B cell (primary cell): Measurements from ENCODE around the gene CYP4F2. TPM values are rescaled to one million over a fixed set of nuclear protein-coding genes. Genes with fewer than 3 reads are reported as not detected.
"Not testable (repeated sequence)": the region's sequence is repeated elsewhere in the genome, so short reads cannot be mapped to it uniquely, and the experiment has no call there.

Experiments
- ATAC-seq: fragments of 200-7000 bp; cut with Tn5 transposase; one replicate; pipeline ENCODE4 v1.10.0; 2021; ENCODE audit warnings: low read depth, mild to moderate bottlenecking, moderate number of reproducible peaks, moderate library complexity
- CTCF ChIA-PET: fragments of 350-600 bp; sonication (Branson Sonifier 250); formaldehyde crosslinking; loops from one replicate; lab custom pipeline; 2021; ENCODE audit warnings: antibody characterized with exemption, inconsistent platforms; lab: Charles Lee
- POLR2A ChIA-PET: fragments of 350-600 bp; sonication (Branson Sonifier 250); formaldehyde crosslinking; loops from one replicate; lab custom pipeline; 2021; ENCODE audit warnings: antibody characterized with exemption; lab: Charles Lee
- DNase-seq: peaks from one replicate; pipeline ENCODE4 v3.0.0; 2013
- H2AFZ ChIP-seq: 2 replicates; pipeline ENCODE4 v1.6.1; 2012; ENCODE audit warnings: mild to moderate bottlenecking, low read depth, low read length; ENCODE audit not compliant: insufficient read depth, poor library complexity, severe bottlenecking
- H3K27ac ChIP-seq, 2 donors: 1 replicate in 1 of 2; 2 replicates in 1 of 2; pipeline ENCODE4 v1.5.1; 2012 to 2013; ENCODE audit warnings: low read length in 2 of 2, mild to moderate bottlenecking in 2 of 2, moderate library complexity in 1 of 2
- H3K27me3 ChIP-seq, 4 experiments: fragments of 200-600 bp in 1 of 4; sonication (generic) in 1 of 4; replicated peaks in 1 of 4; 1 replicate in 2 of 4; 2 replicates in 2 of 4; pipeline versions ENCODE4 v1.6.1 to v1.7.0; 2013 to 2016; ENCODE audit warnings: low read length in 3 of 4, mild to moderate bottlenecking in 2 of 4, mixed read lengths in 1 of 4, moderate library complexity in 1 of 4; ENCODE audit not compliant: insufficient read depth in 4 of 4, control insufficient read depth in 3 of 4; ENCODE audit errors: control extremely low read depth in 1 of 4
- H3K36me3 ChIP-seq, 2 experiments: replicated peaks in 1 of 2; 1 replicate in 1 of 2; 2 replicates in 1 of 2; pipeline versions ENCODE4 v1.6.1 to v1.7.1; 2013; ENCODE audit warnings: low read length in 1 of 2; ENCODE audit not compliant: insufficient read depth in 2 of 2, control insufficient read depth in 1 of 2; ENCODE audit errors: control extremely low read depth in 1 of 2, extremely low read depth in 1 of 2
- H3K4me1 ChIP-seq, 2 donors: fragments of 200-600 bp in 1 of 2; sonication (generic) in 1 of 2; 1 replicate in 1 of 2; 2 replicates in 1 of 2; pipeline versions ENCODE4 v1.5.1 to v1.6.1; 2013 to 2017; ENCODE audit warnings: low read length in 2 of 2; ENCODE audit not compliant: control insufficient read depth in 2 of 2, insufficient read depth in 2 of 2
- H3K4me2 ChIP-seq: replicated peaks from 2 replicates; pipeline ENCODE3; 2012; ENCODE audit warnings: mild to moderate bottlenecking, low read depth, low read length; ENCODE audit not compliant: poor library complexity, severe bottlenecking
- H3K4me3 ChIP-seq, 5 experiments: fragments of 200-600 bp in 1 of 5; sonication (generic) in 1 of 5; 1 replicate in 3 of 5; 2 replicates in 2 of 5; pipeline versions ENCODE4 v1.5.1 to v1.7.0; 2011 to 2016; ENCODE audit warnings: low read length in 4 of 5, mild to moderate bottlenecking in 4 of 5, low read depth in 2 of 5, control low read depth in 1 of 5, moderate library complexity in 1 of 5; ENCODE audit not compliant: insufficient read depth in 1 of 5; ENCODE audit errors: control extremely low read depth in 1 of 5, extremely low read depth in 1 of 5
- H3K79me2 ChIP-seq: fragments of 200-600 bp; sonication (generic); one replicate; pipeline ENCODE4 v1.6.0; 2016; ENCODE audit warnings: low read length; ENCODE audit not compliant: control insufficient read depth, insufficient read depth
- H3K9ac ChIP-seq: fragments of 200-600 bp; sonication (generic); 2 replicates; pipeline ENCODE4 v1.6.1; 2017; ENCODE audit warnings: mild to moderate bottlenecking, low read length, moderate library complexity
- H3K9me3 ChIP-seq, 3 donors: one replicate each; pipeline versions ENCODE4 v1.6.1 to v1.7.1; 2013; ENCODE audit warnings: low read length in 2 of 3; ENCODE audit not compliant: control insufficient read depth in 2 of 3, insufficient read depth in 1 of 3; ENCODE audit errors: control extremely low read depth in 1 of 3
- H4K20me1 ChIP-seq: 2 replicates; pipeline ENCODE4 v1.6.0; 2012; ENCODE audit warnings: mild to moderate bottlenecking, low read length; ENCODE audit not compliant: insufficient read depth, control insufficient read depth, poor library complexity, severe bottlenecking
- H3K27ac Mint-ChIP-seq: one replicate; pipeline ENCODE4 v1.8.0; 2021; ENCODE audit warnings: mixed read lengths
- H3K27me3 Mint-ChIP-seq: one replicate; pipeline ENCODE4 v1.8.0; 2021; ENCODE audit warnings: mixed read lengths
- H3K4me1 Mint-ChIP-seq: one replicate; pipeline ENCODE4 v1.8.0; 2021; ENCODE audit warnings: mixed read lengths
- H3K4me3 Mint-ChIP-seq: one replicate; pipeline ENCODE4 v1.8.0; 2021; ENCODE audit warnings: mixed read lengths
- H3K9me3 Mint-ChIP-seq: one replicate; pipeline ENCODE4 v1.8.0; 2022; ENCODE audit warnings: mixed read lengths; ENCODE audit not compliant: insufficient read depth
- CTCF ChIP-seq: fragments of 200-600 bp; IDR thresholded peaks from one replicate; pipeline ENCODE4 v1.8.0; 2022; ENCODE audit warnings: antibody characterized with exemption, mild to moderate bottlenecking
- EZH2 ChIP-seq: IDR thresholded peaks from 2 replicates; pipeline ENCODE4 v1.6.1; 2012; ENCODE audit warnings: borderline replicate concordance, low read depth, mild to moderate bottlenecking, moderate library complexity, low read length; ENCODE audit not compliant: insufficient read depth, poor library complexity, severe bottlenecking
- WGBS: methylation state at CpG from one replicate; pipeline ENCODE4 v1.1.5; 2013; ENCODE audit warnings: missing lambda C conversion rate; ENCODE audit not compliant: insufficient coverage; 5-methylcytosine and 5-hydroxymethylcytosine counted together
- intact Hi-C: fragments of 100-400 bp; cut with micrococcal nuclease; formaldehyde crosslinking; loops from one replicate; pipeline ENCODE4 v1.10.0; 2022
- polyA plus RNA-seq: library from polyadenylated mRNA; depleted of rRNA; stranded (reverse); fragments of >200 nt; gene quantifications from 2 replicates; pipeline ENCODE4 v1.2.3, GENCODE V29; 2012
- total RNA-seq, 2 donors: library from RNA; stranded (reverse); fragments of 120-200 nt in 1 of 2; gene quantifications; 1 replicate in 1 of 2; 2 replicates in 1 of 2; pipeline versions ENCODE4 v1.2.3 to v1.2.4, GENCODE V29; 2013 to 2022

CYP4F2 gene
- total and polyA plus RNA-seq, 2 donors (not counting 1 experiment from before 2014, with no cell fraction given): not detected

GRCh38 chr19:15829306-15829698, 68.6 kb downstream of the CYP4F2 start:
- TF ChIP-seq EZH2 (no peak), CTCF (no peak)
- Histone ChIP-seq H3K79me2 (no peaks in the 10 kb centered on the region), H2AFZ (no peak overlapping the region), H3K4me2 (no peak overlapping the region), H3K9me3 (no peaks in the 10 kb centered on the region), H3K4me3 (no peak overlapping the region), H3K9ac (no peak overlapping the region), H3K36me3 (no peaks in the 10 kb centered on the region), H3K27me3 (no peaks in the 10 kb centered on the region), H3K4me1 (no peaks in the 10 kb centered on the region), H4K20me1 (no peaks in the 10 kb centered on the region), H3K27ac (no peak overlapping the region)
- DNase-seq (no peak), ATAC-seq (no peak)
- H3K27me3 Mint-ChIP-seq: peaks cover 18% of the 10 kb centered on the region
- ChIA-PET POLR2A (no interaction called here), CTCF (no interaction called here)
- 94% methylated on average over 10 of the region's 10 CpGs for WGBS
- no peaks in the 10 kb centered on the region for H3K4me1 Mint-ChIP-seq
- H3K27ac Mint-ChIP-seq: no peak overlapping the region
- no peak overlapping the region for H3K4me3 Mint-ChIP-seq
- no peaks in the 10 kb centered on the region for H3K9me3 Mint-ChIP-seq
- intact Hi-C loops: no loop called here

GRCh38 chr19:15828611-15829305, 69.1 kb downstream of the CYP4F2 start:
- WGBS: 74% methylated on average over 12 of the region's 13 CpGs
- H2AFZ ChIP-seq: not testable (repeated sequence)

More at GRCh38 chr19:15828611-15829305, 69.1 kb downstream of the CYP4F2 start:
- DNase-seq, H3K4me3 Mint-ChIP-seq, intact Hi-C loops, H3K4me2 ChIP-seq, H3K9me3 Mint-ChIP-seq, H3K79me2 ChIP-seq, H3K4me1 ChIP-seq, H4K20me1 ChIP-seq, ATAC-seq, H3K9ac ChIP-seq, H3K4me1 Mint-ChIP-seq, POLR2A ChIA-PET, H3K36me3 ChIP-seq, H3K27ac ChIP-seq, H3K4me3 ChIP-seq, H3K27ac Mint-ChIP-seq, H3K9me3 ChIP-seq, CTCF ChIA-PET, H3K27me3 ChIP-seq: not testable (repeated sequence)
- H3K27me3 Mint-ChIP-seq: peaks cover 18% of the 10 kb centered on the region
